SK-N-SH (cell line): ENCODE results near the gene RPH3AL. TPM values are rescaled to one million over a fixed set of nuclear protein-coding genes. Genes with fewer than 3 reads are reported as not detected.

Experiments used
- CTCF ChIA-PET: fragments of 300-600, 350-600 bp; formaldehyde crosslinking; extraction: SDS; loops from one replicate; lab custom pipeline; 2021; lab: Yijun Ruan, JAX
- POLR2A ChIA-PET: fragments of 350-600 bp; sonication (Branson Sonifier 250); formaldehyde crosslinking; extraction: SDS; loops from one replicate; lab custom pipeline; 2020; ENCODE audit warnings: antibody characterized with exemption, inconsistent platforms; lab: Yijun Ruan, JAX
- DNase-seq: peaks from one replicate; pipeline ENCODE4 v3.0.0; 2012
- H2AFZ ChIP-seq: fragments of 200-600 bp; sonication (generic); 2 replicates; pipeline ENCODE4 v1.8.1; 2016; ENCODE audit warnings: antibody characterized with exemption, mild to moderate bottlenecking, low read depth
- H3F3A ChIP-seq: fragments of 200-600 bp; sonication (generic); replicated peaks from 2 replicates; pipeline ENCODE3; 2016; ENCODE audit warnings: antibody characterized with exemption, mild to moderate bottlenecking; ENCODE audit not compliant: insufficient read depth
- H3K27ac ChIP-seq, 2 experiments: fragments of 200-500 bp in 1 of 2; fragments of 200-600 bp in 1 of 2; sonication (Bioruptor generic) in 1 of 2; sonication (generic), shearing (Covaris generic) in 1 of 2; 2 replicates each; pipeline versions ENCODE4 v1.5.1 to v1.6.1; 2014 to 2016; ENCODE audit warnings: low read depth in 2 of 2, inconsistent platforms in 1 of 2, low read length in 1 of 2, mild to moderate bottlenecking in 1 of 2, mixed read lengths in 1 of 2
- H3K27me3 ChIP-seq: fragments of 200-600 bp; sonication (generic), shearing (Covaris generic); 2 replicates; pipeline ENCODE4 v1.6.1; 2016; ENCODE audit warnings: mixed run types; ENCODE audit not compliant: insufficient read depth
- H3K36me3 ChIP-seq, 2 experiments: fragments of 200-500 bp in 1 of 2; fragments of 200-600 bp in 1 of 2; sonication (Bioruptor generic) in 1 of 2; sonication (generic) in 1 of 2; replicated peaks in 1 of 2; 2 replicates each; pipeline versions ENCODE3 to v1.5.1; 2014 to 2016; ENCODE audit warnings: low read length in 1 of 2, mild to moderate bottlenecking in 1 of 2; ENCODE audit not compliant: insufficient read depth in 2 of 2, control insufficient read depth in 1 of 2
- H3K4me1 ChIP-seq, 2 experiments: fragments of 200-500 bp in 1 of 2; fragments of 200-600 bp in 1 of 2; sonication (Bioruptor generic) in 1 of 2; sonication (generic), shearing (Covaris generic) in 1 of 2; 2 replicates each; pipeline versions ENCODE4 v1.5.1 to v1.6.1; 2014 to 2016; ENCODE audit warnings: low read depth in 1 of 2, low read length in 1 of 2, mixed run types in 1 of 2; ENCODE audit not compliant: insufficient read depth in 2 of 2, control insufficient read depth in 1 of 2
- H3K4me2 ChIP-seq: fragments of 200-600 bp; sonication (generic), shearing (Covaris generic); 2 replicates; pipeline ENCODE4 v1.6.1; 2017; ENCODE audit warnings: mixed run types
- H3K4me3 ChIP-seq, 2 experiments: fragments of 200-500 bp in 1 of 2; fragments of 200-600 bp in 1 of 2; sonication (Bioruptor generic) in 1 of 2; sonication (generic), shearing (Covaris generic) in 1 of 2; 2 replicates each; pipeline versions ENCODE4 v1.5.1 to v1.8.1; 2014 to 2016; ENCODE audit warnings: low read depth in 2 of 2, inconsistent platforms in 1 of 2, low read length in 1 of 2, mild to moderate bottlenecking in 1 of 2, mixed read lengths in 1 of 2, moderate library complexity in 1 of 2
- H3K79me2 ChIP-seq: fragments of 200-600 bp; sonication (generic); 2 replicates; pipeline ENCODE4 v1.8.1; 2017; ENCODE audit warnings: mild to moderate bottlenecking; ENCODE audit not compliant: insufficient read depth
- H3K9ac ChIP-seq: fragments of 200-600 bp; sonication (generic); 2 replicates; pipeline ENCODE4 v1.6.1; 2017; ENCODE audit warnings: mixed run types
- H3K9me2 ChIP-seq: fragments of 200-600 bp; sonication (generic); 2 replicates; pipeline ENCODE4 v1.6.1; 2017; ENCODE audit warnings: mixed run types
- H3K9me3 ChIP-seq: fragments of 200-600 bp; sonication (generic); 2 replicates; pipeline ENCODE4 v1.6.1; 2017; ENCODE audit warnings: mixed run types, mild to moderate bottlenecking, moderate library complexity
- H4K20me1 ChIP-seq: fragments of 200-600 bp; sonication (generic); 2 replicates; pipeline ENCODE4 v1.6.1; 2017; ENCODE audit warnings: mild to moderate bottlenecking, mixed run types; ENCODE audit not compliant: insufficient read depth
- CHD2 ChIP-seq: fragments of 150-350 bp; IDR thresholded peaks from 2 replicates; pipeline ENCODE4 v1.6.1; 2018; ENCODE audit warnings: low read length; ENCODE audit not compliant: partially characterized antibody
- FOSL2 ChIP-seq: IDR thresholded peaks from 2 replicates; pipeline ENCODE4 v1.4.0; 2012; ENCODE audit warnings: low read depth, mild to moderate bottlenecking, moderate library complexity, borderline replicate concordance
- JUND ChIP-seq: IDR thresholded peaks from 2 replicates; pipeline ENCODE4 v1.4.0; 2012
- MXI1 ChIP-seq: IDR thresholded peaks from 2 replicates; pipeline ENCODE4 v1.6.1; 2012; ENCODE audit warnings: mild to moderate bottlenecking, low read depth, low read length, improper control_type of control experiment
- NFIC ChIP-seq: IDR thresholded peaks from 2 replicates; pipeline ENCODE4 v1.4.0; 2012; ENCODE audit warnings: borderline replicate concordance
- RAD21 ChIP-seq: IDR thresholded peaks from 2 replicates; pipeline ENCODE4 v1.6.1; 2012; ENCODE audit warnings: mild to moderate bottlenecking, low read length
- RCOR1 ChIP-seq: fragments of 150-350 bp; IDR thresholded peaks from 2 replicates; pipeline ENCODE4 v1.6.1; 2017; ENCODE audit warnings: antibody characterized with exemption, low read length
- RXRA ChIP-seq: IDR thresholded peaks from 2 replicates; pipeline ENCODE4 v1.4.0; 2012; ENCODE audit warnings: low read depth, mild to moderate bottlenecking, borderline replicate concordance
- SIN3A ChIP-seq: IDR thresholded peaks from 2 replicates; pipeline ENCODE4 v1.6.1; 2012; ENCODE audit warnings: low read depth, mild to moderate bottlenecking, low read length, moderate library complexity, borderline replicate concordance
- TAF1 ChIP-seq: IDR thresholded peaks from 2 replicates; pipeline ENCODE4 v1.6.1; 2012; ENCODE audit warnings: low read depth, mild to moderate bottlenecking, low read length, moderate library complexity, borderline replicate concordance
- USF1 ChIP-seq: IDR thresholded peaks from 2 replicates; pipeline ENCODE4 v1.4.0; 2012; ENCODE audit warnings: low read depth, borderline replicate concordance
- USF2 ChIP-seq: fragments of 150-350 bp; IDR thresholded peaks from 2 replicates; pipeline ENCODE4 v1.6.1; 2017; ENCODE audit warnings: antibody characterized with exemption, low read length, low read depth, borderline replicate concordance
- YY1 ChIP-seq: IDR thresholded peaks from 2 replicates; pipeline ENCODE4 v1.4.0; 2012; ENCODE audit warnings: low read depth, mild to moderate bottlenecking
- ZBTB33 ChIP-seq: IDR thresholded peaks from 2 replicates; pipeline ENCODE4 v1.4.0; 2012; ENCODE audit warnings: low read depth, borderline replicate concordance
- WGBS: methylation state at CpG from one replicate; pipeline ENCODE4 v1.1.6; 2017; ENCODE audit warnings: low lambda C conversion rate; 5-methylcytosine and 5-hydroxymethylcytosine counted together
- polyA plus RNA-seq, 3 experiments: library from polyadenylated mRNA; depleted of rRNA; stranded (reverse); fragments of >200 nt; gene quantifications; 2 replicates each; pipeline ENCODE4 v1.2.3, GENCODE V29; 2012
- TF ChIP-seq, protein P1 (sequence below): IDR thresholded peaks from 2 replicates; pipeline ENCODE4 v1.6.1; 2012; ENCODE audit warnings: mild to moderate bottlenecking, low read depth, low read length, moderate library complexity
- TF ChIP-seq, protein P2 (sequence below): fragments of 200-600 bp; sonication (generic); IDR thresholded peaks from 2 replicates; pipeline ENCODE4 v1.6.1; 2017; ENCODE audit warnings: antibody characterized with exemption, mild to moderate bottlenecking, moderate library complexity
- TF ChIP-seq, protein P3 (sequence below): IDR thresholded peaks from 2 replicates; pipeline ENCODE4 v1.4.0; 2012; ENCODE audit warnings: low read depth

Gene RPH3AL
- polyA plus RNA-seq, 1 of the 3 experiments (the other 2 are of a cell fraction) = 2.9 TPM

- H3K4me2 ChIP-seq = no peak overlapping the region
- H4K20me1 ChIP-seq = no peaks in the 10 kb centered on the region
- no peaks in the 10 kb centered on the region for H3K79me2 ChIP-seq
- no peak overlapping the region for H2AFZ ChIP-seq
- H3K27me3 ChIP-seq = no peaks in the 10 kb centered on the region
- H3K9ac ChIP-seq = no peak overlapping the region
- no peaks in the 10 kb centered on the region for H3K9me3 ChIP-seq
- no peak for TF ChIP-seq CHD2
- no peak for TF ChIP-seq NFIC
- no peak for TF ChIP-seq ZBTB33
- no peak for TF ChIP-seq USF2
- TF ChIP-seq, protein P1, sequence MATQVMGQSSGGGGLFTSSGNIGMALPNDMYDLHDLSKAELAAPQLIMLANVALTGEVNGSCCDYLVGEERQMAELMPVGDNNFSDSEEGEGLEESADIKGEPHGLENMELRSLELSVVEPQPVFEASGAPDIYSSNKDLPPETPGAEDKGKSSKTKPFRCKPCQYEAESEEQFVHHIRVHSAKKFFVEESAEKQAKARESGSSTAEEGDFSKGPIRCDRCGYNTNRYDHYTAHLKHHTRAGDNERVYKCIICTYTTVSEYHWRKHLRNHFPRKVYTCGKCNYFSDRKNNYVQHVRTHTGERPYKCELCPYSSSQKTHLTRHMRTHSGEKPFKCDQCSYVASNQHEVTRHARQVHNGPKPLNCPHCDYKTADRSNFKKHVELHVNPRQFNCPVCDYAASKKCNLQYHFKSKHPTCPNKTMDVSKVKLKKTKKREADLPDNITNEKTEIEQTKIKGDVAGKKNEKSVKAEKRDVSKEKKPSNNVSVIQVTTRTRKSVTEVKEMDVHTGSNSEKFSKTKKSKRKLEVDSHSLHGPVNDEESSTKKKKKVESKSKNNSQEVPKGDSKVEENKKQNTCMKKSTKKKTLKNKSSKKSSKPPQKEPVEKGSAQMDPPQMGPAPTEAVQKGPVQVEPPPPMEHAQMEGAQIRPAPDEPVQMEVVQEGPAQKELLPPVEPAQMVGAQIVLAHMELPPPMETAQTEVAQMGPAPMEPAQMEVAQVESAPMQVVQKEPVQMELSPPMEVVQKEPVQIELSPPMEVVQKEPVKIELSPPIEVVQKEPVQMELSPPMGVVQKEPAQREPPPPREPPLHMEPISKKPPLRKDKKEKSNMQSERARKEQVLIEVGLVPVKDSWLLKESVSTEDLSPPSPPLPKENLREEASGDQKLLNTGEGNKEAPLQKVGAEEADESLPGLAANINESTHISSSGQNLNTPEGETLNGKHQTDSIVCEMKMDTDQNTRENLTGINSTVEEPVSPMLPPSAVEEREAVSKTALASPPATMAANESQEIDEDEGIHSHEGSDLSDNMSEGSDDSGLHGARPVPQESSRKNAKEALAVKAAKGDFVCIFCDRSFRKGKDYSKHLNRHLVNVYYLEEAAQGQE = no peak
- TF ChIP-seq TAF1 = no peak
- no peak for TF ChIP-seq MXI1
- TF ChIP-seq USF1 = no peak
- no peak for TF ChIP-seq RXRA
- TF ChIP-seq RCOR1 = no peak
- no peak for TF ChIP-seq JUND
- no peak for TF ChIP-seq RAD21
- TF ChIP-seq FOSL2 = no peak
- no peak for TF ChIP-seq SIN3A
- TF ChIP-seq, protein P2, sequence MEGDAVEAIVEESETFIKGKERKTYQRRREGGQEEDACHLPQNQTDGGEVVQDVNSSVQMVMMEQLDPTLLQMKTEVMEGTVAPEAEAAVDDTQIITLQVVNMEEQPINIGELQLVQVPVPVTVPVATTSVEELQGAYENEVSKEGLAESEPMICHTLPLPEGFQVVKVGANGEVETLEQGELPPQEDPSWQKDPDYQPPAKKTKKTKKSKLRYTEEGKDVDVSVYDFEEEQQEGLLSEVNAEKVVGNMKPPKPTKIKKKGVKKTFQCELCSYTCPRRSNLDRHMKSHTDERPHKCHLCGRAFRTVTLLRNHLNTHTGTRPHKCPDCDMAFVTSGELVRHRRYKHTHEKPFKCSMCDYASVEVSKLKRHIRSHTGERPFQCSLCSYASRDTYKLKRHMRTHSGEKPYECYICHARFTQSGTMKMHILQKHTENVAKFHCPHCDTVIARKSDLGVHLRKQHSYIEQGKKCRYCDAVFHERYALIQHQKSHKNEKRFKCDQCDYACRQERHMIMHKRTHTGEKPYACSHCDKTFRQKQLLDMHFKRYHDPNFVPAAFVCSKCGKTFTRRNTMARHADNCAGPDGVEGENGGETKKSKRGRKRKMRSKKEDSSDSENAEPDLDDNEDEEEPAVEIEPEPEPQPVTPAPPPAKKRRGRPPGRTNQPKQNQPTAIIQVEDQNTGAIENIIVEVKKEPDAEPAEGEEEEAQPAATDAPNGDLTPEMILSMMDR = no peak
- no peak for TF ChIP-seq YY1
- TF ChIP-seq, protein P3, sequence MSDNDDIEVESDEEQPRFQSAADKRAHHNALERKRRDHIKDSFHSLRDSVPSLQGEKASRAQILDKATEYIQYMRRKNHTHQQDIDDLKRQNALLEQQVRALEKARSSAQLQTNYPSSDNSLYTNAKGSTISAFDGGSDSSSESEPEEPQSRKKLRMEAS = no peak
- H3K4me3 ChIP-seq = no peak overlapping the region
- ChIA-PET POLR2A (no interaction called here), CTCF (no interaction called here)
- no peak for DNase-seq
- no peaks in the 10 kb centered on the region for H3K9me2 ChIP-seq
- no peaks in the 10 kb centered on the region for H3K36me3 ChIP-seq
- H3K27ac ChIP-seq = no peak overlapping the region
- no peaks in the 10 kb centered on the region for H3K4me1 ChIP-seq
- 72% methylated on average over 12 of the region's 12 CpGs for WGBS
- peaks cover 3% of the 10 kb centered on the region for H3F3A ChIP-seq
Observed at GRCh38 chr17:278055-278675, 74.4 kb downstream of the RPH3AL start.
